ENCODE data around the gene TSC22D2. TPM values are rescaled to one million over a fixed set of nuclear protein-coding genes. Genes with fewer than 3 reads are reported as not detected.

The TSC22D2 gene
- total and polyA plus RNA-seq, 2 donors (not counting 3 experiments of a cell fraction or from before 2014, with no cell fraction given) = 7.6 to 43.9 TPM

DNA sequence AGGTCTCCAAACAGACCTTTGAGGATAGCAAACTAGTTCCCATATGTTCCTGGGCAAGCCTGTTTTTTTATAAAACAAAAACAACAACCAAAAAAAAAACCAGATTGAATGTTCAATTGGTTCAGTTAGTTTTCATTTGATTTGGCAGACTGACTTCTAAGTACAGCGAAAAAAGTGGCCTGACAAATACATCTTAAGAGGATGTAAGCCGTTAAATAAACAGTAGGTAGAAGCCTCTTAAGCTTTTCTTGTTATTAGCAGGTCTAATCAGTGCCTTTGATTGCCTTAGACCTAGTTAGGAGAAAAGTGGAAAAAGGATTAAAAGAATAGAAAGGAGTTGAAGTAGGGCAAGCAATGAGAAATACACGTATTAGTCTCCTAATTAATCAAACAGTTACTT lies 13.2 kb downstream of the TSC22D2 start:
- Histone ChIP-seq H3K4me1 (ENCODE audit: control insufficient read depth, extremely low read depth, insufficient read depth, low read length) (peaks cover 29% of the 10 kb centered on the region), H3K27ac (ENCODE audit: insufficient read depth, low read depth, low read length) (no peak overlapping the region), H3K9ac (replicated peaks; ENCODE audit: extremely low read depth, insufficient read depth, low read length) (no peak overlapping the region), H3K9me3 (replicated peaks; ENCODE audit: control insufficient read depth, insufficient read depth, low read length) (no peaks in the 10 kb centered on the region), H3K27me3 (ENCODE audit: control insufficient read depth in 2 of 2, insufficient read depth in 2 of 2, low read length in 2 of 2) (no peaks in the 10 kb centered on the region), H3K79me2 (ENCODE audit: control insufficient read depth, insufficient read depth, low read length) (peaks cover 98% of the 10 kb centered on the region), H3K36me3 (ENCODE audit: control insufficient read depth in 2 of 2, extremely low read depth in 1 of 2, insufficient read depth in 2 of 2, low read length in 2 of 2) (peaks cover 0 to 7% of the 10 kb centered on the region in 2 experiments), H4K20me1 (replicated peaks; ENCODE audit: control insufficient read depth, extremely low read depth, insufficient read depth, low read length) (peaks cover 28% of the 10 kb centered on the region), H3K4me3 (replicated peaks in 1 of 3; ENCODE audit: insufficient read depth in 1 of 3, low read depth in 1 of 3, low read length in 3 of 3) (no peak overlapping the region), H2AFZ (ENCODE audit: low read depth, low read length) (no peak overlapping the region), H3K4me2 (ENCODE audit: insufficient read depth, low read length) (no peak overlapping the region), H3K9me1 (replicated peaks; ENCODE audit: control insufficient read depth, extremely low read depth, insufficient read depth, low read length) (no peaks in the 10 kb centered on the region)
- dilution Hi-C loops (cut with MboI; ENCODE audit: extremely low pct_ligation_motif_present, low sequenced_read_pairs) (loop anchor here (25.0 kb wide), 1 partner anchor 184 kb away; no protein-coding TSS in a partner anchor), intact Hi-C loops (cut with micrococcal nuclease) (no loop called here)
- FAIRE-seq (no peak), DNase-seq (ENCODE audit: low read depth, low spot score) (no peak)
- no peak for TF ChIP-seq GATA2 (IDR thresholded peaks at IDR 0.05; ENCODE audit: insufficient read depth, insufficient read length, low read depth, low read length)
- TF ChIP-seq, protein P1, sequence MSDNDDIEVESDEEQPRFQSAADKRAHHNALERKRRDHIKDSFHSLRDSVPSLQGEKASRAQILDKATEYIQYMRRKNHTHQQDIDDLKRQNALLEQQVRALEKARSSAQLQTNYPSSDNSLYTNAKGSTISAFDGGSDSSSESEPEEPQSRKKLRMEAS (IDR thresholded peaks at IDR 0.05; ENCODE audit: insufficient read depth, insufficient read length) = no peak
- no peak for TF ChIP-seq JUN (IDR thresholded peaks at IDR 0.05; ENCODE audit: borderline replicate concordance, insufficient read depth, insufficient read length, low read depth)
- TF ChIP-seq, protein P2, sequence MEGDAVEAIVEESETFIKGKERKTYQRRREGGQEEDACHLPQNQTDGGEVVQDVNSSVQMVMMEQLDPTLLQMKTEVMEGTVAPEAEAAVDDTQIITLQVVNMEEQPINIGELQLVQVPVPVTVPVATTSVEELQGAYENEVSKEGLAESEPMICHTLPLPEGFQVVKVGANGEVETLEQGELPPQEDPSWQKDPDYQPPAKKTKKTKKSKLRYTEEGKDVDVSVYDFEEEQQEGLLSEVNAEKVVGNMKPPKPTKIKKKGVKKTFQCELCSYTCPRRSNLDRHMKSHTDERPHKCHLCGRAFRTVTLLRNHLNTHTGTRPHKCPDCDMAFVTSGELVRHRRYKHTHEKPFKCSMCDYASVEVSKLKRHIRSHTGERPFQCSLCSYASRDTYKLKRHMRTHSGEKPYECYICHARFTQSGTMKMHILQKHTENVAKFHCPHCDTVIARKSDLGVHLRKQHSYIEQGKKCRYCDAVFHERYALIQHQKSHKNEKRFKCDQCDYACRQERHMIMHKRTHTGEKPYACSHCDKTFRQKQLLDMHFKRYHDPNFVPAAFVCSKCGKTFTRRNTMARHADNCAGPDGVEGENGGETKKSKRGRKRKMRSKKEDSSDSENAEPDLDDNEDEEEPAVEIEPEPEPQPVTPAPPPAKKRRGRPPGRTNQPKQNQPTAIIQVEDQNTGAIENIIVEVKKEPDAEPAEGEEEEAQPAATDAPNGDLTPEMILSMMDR (IDR thresholded peaks at IDR 0.05; ENCODE audit: extremely low read depth in 1 of 2, insufficient read depth in 1 of 2, low read depth in 1 of 2, low read length in 2 of 2) = no peak
- no peak for TF ChIP-seq MYC (IDR thresholded peaks at IDR 0.05; ENCODE audit: low read depth, low read length)
- no peak for TF ChIP-seq FOS (IDR thresholded peaks at IDR 0.05; ENCODE audit: borderline replicate concordance, insufficient read depth, low read length)
- no peak for TF ChIP-seq EZH2 (IDR thresholded peaks at IDR 0.05; ENCODE audit: borderline replicate concordance, low read depth, low read length, severe bottlenecking)
- no TSS peak for BruUV-seq (replicated peaks)
- ChIA-PET CTCF (interaction anchor here (1.7 to 2.1 kb wide), 2 partner anchors 10 to 74 kb away, joined by 5 read pairs; no protein-coding TSS in a partner anchor), POLR2A (no interaction called here)

Data from endothelial cell of umbilical vein (primary cell).